ENCODE results near the gene COA5.

DNA sequence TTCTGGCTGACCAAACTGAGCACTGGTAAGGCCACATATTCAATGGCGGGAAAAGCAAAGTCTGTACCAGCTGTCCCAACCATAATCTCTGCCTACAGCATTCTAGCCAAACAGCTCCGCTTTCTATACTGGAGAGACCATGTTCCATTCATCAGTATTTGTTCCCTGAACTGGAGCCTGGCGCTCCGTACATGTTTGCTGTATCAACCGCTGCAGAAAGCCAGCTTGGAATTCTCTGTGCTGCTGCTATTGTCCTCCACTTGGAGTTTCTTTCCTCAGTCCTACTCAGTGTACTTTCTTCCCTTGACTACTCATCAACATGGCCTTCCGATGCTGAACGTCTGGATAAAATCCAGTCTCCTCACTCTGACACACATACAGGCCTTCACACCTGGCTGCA is 1.9 kb downstream of the COA5 start:
- TF ChIP-seq EZH2 (IDR thresholded peaks at IDR 0.05): no peak
- TF ChIP-seq POLR2AphosphoS5 (IDR thresholded peaks at IDR 0.05; ENCODE audit: borderline replicate concordance, low read depth, low read length): no peak
